SK-N-DZ (cell line): ENCODE measurements around the gene C2orf69. TPM values are rescaled to one million over a fixed set of nuclear protein-coding genes. Genes with fewer than 3 reads are reported as not detected.

Experiments
- DNase-seq: peaks from one replicate; pipeline ENCODE4 v3.0.0-alpha.2; 2015; ENCODE audit warnings: low spot score
- polyA plus RNA-seq, 2 experiments: library from polyadenylated mRNA; depleted of rRNA; stranded (reverse); fragments of >200 nt; gene quantifications; 2 replicates each; pipeline ENCODE4 v1.2.3, GENCODE V29; 2014

C2orf69 gene, protein sequence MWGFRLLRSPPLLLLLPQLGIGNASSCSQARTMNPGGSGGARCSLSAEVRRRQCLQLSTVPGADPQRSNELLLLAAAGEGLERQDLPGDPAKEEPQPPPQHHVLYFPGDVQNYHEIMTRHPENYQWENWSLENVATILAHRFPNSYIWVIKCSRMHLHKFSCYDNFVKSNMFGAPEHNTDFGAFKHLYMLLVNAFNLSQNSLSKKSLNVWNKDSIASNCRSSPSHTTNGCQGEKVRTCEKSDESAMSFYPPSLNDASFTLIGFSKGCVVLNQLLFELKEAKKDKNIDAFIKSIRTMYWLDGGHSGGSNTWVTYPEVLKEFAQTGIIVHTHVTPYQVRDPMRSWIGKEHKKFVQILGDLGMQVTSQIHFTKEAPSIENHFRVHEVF
- 10.5 and 11.8 TPM in 2 replicates for polyA plus RNA-seq (2014; cell fraction: cytosol; rRNA removed)
- 6.0 and 7.3 TPM in 2 replicates for polyA plus RNA-seq (2014; cell fraction: nucleus; rRNA removed)

DNA sequence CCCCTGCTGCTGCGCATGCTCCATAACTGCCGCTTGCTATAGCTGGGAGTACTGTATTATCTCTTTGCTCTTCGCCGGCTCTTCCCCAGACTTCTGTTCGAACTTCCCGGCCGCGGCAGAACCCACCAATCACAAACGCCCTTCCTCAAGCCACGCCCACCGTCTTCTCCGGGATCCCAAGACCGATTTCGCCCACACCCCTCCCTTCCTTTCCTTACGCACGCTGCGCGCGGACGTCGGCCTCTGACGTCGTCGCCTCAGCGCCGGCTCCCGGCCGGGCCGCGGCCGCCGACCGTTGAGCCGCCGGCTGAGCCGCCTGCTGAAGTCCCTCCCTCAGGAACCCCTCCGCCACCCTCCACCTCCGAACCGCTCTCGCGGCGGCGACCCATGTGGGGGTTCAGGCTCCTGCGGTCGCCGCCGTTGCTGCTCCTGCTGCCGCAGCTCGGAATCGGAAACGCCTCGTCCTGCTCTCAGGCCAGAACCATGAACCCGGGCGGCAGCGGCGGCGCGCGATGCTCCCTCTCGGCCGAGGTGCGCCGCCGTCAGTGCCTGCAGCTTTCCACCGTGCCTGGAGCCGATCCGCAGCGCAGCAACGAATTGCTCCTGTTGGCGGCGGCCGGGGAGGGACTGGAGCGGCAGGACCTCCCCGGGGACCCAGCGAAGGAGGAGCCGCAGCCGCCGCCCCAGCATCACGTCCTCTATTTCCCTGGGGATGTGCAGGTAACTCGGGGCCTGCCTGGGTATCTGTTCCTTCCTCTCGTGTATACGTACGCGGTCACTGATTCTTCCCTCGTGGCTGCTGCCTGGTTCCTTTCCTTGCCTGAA is at the start of gene C2orf69:
C2orf69 (plus strand) TSS at position 242 of the 825 bp plus-strand sequence; CDS start at position 388, 146 bp downstream.
- peak; percentile 99 for DNase-seq

- no peak for DNase-seq
Measured at GRCh38 chr2:199862788-199863187, 48.3 kb upstream of the C2orf69 start.

DNA sequence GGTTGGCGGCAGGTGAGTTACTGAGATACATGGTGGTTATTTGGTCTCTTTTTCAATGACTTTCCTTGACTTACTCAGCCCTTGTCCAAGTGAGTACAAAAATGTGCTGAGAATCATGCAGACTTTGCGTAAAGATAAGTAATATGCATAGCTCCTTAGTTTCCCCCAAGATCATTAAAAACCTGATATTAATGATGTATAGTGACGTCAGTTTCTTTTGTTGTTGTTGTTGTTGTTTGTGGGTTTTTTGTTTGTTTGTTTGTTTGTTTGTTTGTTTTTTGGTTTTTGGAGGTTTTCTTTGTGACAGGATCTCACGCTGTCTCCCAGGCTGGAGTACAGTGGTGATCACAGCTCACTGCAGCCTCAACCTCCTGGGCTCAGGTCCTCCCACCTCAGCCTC is 45.2 kb upstream of the C2orf69 start:
- DNase-seq = no peak

DNA sequence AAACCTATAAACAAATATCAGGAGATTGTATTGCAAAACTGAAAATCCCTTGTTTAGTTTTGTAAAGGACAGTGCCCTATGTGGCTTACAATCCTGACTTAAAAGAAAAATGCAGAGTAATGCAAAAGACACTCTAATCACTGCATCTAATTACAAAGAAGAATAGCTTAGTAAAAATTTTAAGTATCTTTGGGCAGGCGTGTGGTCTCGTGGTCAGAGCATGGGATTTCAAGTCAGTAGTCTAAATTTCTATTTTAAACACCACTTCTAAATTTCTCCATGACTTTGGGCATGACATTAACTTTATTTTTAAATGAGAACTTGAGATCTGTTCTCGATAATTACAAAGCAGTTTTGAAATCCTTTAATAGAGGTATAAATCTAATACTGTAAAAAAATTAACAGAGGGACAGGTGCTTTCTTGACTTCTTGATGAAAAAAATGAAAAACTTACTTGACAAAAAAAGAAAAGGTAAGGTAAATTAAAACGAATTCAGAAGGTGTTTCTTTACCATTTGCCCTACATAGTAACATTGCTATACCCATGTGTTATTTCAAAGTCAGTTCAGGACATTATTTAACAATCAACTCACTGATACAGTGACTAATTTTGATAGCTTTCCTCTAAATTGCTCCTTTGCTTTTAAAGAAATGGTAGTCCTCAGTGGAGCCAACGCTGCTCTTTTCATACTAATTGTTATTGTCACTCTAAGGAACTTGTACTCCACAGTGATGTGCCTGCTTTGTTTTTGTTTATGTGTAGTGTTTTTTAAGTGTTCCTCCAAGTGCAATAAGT is 42.5 kb upstream of the C2orf69 start:
- no peak for DNase-seq

- DNase-seq = no peak
Measured at GRCh38 chr2:199869227-199869541, 41.9 kb upstream of the C2orf69 start.

DNA sequence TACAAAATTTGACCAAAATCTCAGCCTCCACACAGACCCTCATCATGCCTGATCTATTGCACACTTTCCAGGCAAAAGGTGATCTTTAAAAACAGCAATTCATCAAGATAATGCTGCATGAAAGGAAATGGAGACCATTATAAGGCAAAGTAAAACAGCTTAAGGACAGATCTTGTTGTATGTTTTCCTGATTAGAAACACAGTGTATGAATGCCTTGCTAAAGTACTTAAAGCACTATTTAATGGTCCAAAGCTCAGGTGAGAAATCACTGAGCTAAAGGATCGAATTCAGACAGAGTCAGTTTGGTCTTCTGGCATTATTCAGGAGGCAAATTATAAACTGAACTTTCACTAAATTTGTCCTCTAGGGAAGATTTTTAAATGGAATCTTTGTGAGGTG is 41.4 kb upstream of the C2orf69 start:
- no peak for DNase-seq

DNA sequence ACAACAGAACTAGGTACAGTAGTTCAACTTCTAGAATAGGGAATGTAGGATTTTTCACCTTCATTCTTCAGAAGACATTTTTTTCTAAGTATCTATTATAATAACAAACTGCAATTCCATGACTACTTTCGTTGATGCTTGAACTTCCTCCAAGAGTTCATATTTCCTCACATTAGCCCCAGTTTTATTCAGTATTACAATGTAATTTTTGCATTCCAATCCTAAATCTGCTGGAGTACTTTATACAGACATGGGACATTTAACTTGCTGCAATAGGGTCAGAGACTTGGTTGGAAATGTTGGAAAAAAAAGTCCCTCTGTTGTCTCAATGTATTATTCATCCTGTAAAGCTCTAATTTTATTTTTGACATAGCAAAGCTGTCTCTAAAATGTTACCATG is 40.5 kb upstream of the C2orf69 start:
- DNase-seq = no peak

DNA sequence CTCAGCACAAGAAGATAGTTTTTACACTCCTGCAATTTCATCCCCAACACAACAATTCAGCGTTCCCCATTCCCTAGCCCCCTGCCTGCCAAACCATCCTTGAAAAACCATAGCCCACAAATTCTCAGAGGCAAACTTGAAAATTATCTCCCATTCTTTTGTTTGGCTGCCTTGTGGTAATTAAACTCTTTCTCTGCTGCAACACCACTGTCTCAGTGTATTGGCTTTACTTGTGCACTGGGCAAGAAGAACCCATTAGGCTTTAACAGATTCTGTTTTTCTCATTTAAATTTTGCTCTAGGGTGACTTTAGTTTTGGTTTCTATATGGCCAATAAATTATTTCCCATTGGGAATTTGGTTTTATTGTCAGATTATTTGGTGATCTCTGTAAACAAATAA is 36.9 kb upstream of the C2orf69 start:
- DNase-seq = no peak

DNA sequence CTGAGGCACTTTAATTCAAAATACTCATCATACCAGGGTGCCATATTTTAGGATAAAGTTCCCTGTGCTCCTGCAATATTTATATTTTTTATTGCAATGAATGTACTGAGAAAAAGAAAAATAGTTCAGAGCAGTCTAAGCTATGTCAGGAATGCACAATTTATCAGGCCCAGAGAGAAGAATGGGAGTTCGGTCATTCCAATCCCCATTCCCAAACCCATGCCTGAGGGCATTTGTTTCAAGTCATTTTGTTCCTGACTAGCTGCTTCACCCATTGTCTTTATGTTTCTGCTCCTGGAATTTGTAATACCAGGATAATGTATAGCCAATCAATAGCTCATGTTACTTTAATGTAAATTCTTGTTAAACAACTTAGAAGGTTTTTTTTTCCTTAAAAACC is 35.7 kb upstream of the C2orf69 start:
- DNase-seq = no peak

DNA sequence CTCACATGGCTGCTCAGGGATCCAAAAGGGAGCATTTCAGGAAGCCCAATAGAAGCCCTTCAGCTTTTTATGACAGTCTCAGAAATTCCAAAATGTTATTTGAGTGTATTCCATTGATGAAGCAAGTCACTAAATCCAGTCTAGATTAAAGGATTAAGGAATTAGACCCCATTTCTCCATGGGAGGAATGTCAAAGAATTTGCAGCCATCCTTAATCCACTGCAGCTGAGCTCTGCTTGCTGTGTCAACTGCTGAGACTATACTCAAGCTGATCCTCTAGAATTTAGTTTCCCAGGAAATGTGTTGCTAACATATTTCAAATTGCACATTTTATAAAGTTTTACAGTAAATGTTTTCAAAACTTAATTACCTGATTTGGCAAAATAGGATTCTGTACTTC is 28.4 kb upstream of the C2orf69 start:
- DNase-seq = no peak

DNA sequence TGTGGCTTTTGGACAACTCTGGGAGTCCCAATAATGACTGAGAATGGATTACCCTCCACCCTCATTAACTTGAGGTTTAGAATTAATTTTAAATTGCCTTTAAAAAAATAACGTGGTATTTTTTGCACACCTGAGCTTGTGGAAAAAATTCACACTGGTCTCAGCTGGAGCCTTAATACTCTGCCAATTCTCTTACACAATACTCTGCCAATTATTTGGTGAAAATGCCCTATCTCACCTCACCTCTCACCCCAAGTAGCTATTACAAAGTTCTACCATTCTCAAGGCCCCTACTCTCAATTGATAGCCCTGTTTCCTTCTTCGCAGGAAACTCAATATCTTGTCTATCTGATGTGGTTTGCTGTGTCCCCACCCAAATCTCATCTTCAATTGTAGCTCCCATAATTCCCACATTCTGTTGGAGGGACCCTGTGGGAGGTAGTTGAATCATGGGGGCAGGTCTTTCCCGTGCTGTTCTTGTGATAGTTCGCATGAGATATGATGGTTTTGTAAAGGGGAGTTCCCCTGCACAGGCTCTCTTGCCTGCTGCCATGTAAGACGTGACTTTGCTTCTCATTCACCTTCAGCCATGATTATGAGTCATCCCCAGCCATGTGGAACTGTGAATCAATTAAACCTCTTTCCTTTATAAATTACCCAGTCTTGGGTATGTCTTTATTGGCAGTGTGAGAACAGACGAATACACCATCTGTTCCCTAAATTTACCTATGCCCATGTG is 27.4 kb upstream of the C2orf69 start:
- no peak for DNase-seq

- DNase-seq = no peak
Measured at GRCh38 chr2:199895406-199895805, 15.7 kb upstream of the C2orf69 start.

GRCh38 chr2:199896617-199897016 is 14.5 kb upstream of the C2orf69 start:
- DNase-seq = no peak

- no peak for DNase-seq
Measured at GRCh38 chr2:199901942-199902341, 9.2 kb upstream of the C2orf69 start.

DNA sequence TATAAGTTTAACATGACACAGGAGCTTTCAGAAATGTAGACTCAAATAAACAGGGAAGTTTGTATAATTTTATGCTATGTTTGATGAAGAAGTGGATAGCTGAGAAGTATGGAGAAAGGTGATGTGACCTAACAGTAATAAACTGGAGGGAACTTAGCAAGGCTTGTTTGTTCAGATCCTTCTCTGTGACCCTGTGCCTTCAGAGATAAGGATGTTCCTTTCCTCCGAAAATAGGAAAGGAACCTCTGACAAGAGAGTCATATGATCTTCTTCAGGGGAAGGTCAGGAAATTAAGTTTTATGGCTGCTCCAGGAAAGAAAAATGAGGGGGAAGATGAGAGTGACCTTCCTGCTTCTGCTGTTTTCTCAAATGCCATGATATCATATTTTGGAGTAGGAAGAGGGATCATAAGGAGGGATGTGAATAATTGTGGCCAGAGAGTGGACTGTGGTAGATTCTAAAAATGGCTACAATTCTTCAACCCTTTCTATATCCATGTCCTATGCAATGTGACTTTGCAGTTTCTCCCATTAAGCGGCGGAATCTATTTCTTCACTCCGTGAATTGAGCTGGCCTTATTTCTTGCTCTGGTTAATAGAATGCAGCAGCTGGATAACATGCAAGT is 8.5 kb upstream of the C2orf69 start:
- no peak for DNase-seq

DNA sequence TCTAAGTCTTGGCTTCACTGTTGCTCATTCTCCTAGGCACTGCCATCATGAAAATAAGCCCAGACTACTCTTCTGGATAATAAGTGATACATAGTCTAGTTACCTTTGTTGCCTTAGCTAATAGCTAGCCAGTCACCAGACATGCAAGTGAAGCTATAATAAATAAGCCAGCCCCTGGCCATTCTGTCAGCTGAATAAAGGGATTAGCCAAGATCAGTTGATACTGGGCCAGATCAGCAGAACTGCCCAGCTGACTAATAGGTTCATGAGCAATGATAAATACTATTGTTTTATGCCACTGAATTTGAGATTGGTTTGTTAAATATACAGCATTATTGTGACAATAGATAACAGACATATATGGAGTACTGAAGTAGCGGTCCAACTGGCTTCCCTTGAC is 8.0 kb upstream of the C2orf69 start:
- DNase-seq = no peak

GRCh38 chr2:199907008-199907714 is 3.9 kb upstream of the C2orf69 start:
- DNase-seq = no peak

DNA sequence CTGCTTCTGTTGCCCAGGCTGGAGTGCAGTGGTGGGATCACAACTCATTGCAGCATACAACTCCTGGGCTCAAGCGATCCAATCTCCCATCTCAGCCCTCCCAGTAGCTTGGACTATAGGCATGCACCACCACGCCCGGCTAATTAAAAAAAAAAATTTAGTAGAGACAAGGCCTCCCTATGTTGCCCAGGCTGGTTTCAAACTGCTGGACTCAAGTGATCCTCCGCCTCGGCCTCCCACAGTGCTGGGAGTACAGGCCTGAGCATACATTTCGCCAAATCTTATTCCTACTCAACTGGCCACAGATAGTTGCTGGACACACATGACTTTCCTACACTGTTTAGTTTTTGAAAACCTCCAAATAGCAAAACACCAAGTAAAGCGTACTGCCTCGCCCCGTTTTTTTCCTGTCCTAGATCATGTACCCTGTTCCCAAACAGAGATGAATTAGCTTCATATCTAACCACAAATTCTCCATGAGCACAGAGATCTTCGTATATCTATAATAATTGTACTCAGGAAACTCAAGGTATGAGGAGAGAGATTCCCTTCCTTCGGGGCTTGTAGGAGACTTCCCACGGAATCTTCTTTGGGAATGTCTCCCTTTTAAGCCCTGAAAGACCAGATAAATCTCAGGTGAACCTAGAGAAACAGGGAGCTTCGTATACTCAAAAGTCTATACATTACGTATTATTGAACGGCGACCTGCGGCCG is 598 bp upstream of the C2orf69 start:
- DNase-seq = no peak

GRCh38 chr2:199911877-199912161 is 726 bp downstream of the C2orf69 start:
- no peak for DNase-seq
